Neural progenitor cell (in vitro differentiated cells): Measurements from ENCODE around the gene PIWIL1. TPM values are rescaled to one million over a fixed set of nuclear protein-coding genes. Genes with fewer than 3 reads are reported as not detected.

ENCODE experiments used
- DNase-seq: peaks from one replicate; pipeline ENCODE4 v3.0.0-alpha.2; 2016; ENCODE audit warnings: low spot score
- H2AFZ ChIP-seq: fragments of 200-600 bp; sonication (generic); replicated peaks from 2 replicates; pipeline ENCODE4 v1.6.1; 2016; ENCODE audit warnings: antibody characterized with exemption
- H3F3A ChIP-seq: fragments of 200-600 bp; sonication (generic); 2 replicates; pipeline ENCODE4 v1.6.1; 2016; ENCODE audit warnings: antibody characterized with exemption, low read depth
- H3K27ac ChIP-seq: fragments of 200-600 bp; sonication (generic); 2 replicates; pipeline ENCODE4 v1.5.1; 2016; ENCODE audit warnings: mild to moderate bottlenecking
- H3K27me3 ChIP-seq: fragments of 200-600 bp; sonication (generic); 2 replicates; pipeline ENCODE4 v1.6.1; 2016; ENCODE audit warnings: mild to moderate bottlenecking, moderate library complexity
- H3K36me3 ChIP-seq: fragments of 200-600 bp; sonication (generic); 2 replicates; pipeline ENCODE4 v1.5.1; 2016
- H3K4me1 ChIP-seq: fragments of 200-600 bp; sonication (generic); 2 replicates; pipeline ENCODE4 v1.6.1; 2016; ENCODE audit warnings: mixed run types
- H3K4me2 ChIP-seq: fragments of 200-600 bp; sonication (generic); 2 replicates; pipeline ENCODE4 v1.6.1; 2016
- H3K4me3 ChIP-seq: fragments of 200-600 bp; sonication (generic); 2 replicates; pipeline ENCODE4 v1.5.1; 2016
- H3K79me2 ChIP-seq: fragments of 200-600 bp; sonication (generic); 2 replicates; pipeline ENCODE4 v1.6.1; 2016; ENCODE audit warnings: low read depth
- H3K9ac ChIP-seq: fragments of 200-600 bp; sonication (generic); 2 replicates; pipeline ENCODE4 v1.6.1; 2016
- H3K9me3 ChIP-seq: fragments of 200-600 bp; sonication (generic); 2 replicates; pipeline ENCODE4 v1.5.1; 2016; ENCODE audit warnings: low read depth
- H4K20me1 ChIP-seq: fragments of 200-600 bp; sonication (generic); 2 replicates; pipeline ENCODE4 v1.6.1; 2016; ENCODE audit warnings: low read depth
- H3K27ac Mint-ChIP-seq: 3 replicates; pipeline ENCODE4 v1.8.0; 2021; ENCODE audit warnings: mixed read lengths
- H3K27me3 Mint-ChIP-seq: 2 replicates; pipeline ENCODE4 v1.8.0; 2022; ENCODE audit warnings: low read depth, mild to moderate bottlenecking, inconsistent platforms, moderate library complexity, mixed read lengths; ENCODE audit not compliant: insufficient read depth
- H3K36me3 Mint-ChIP-seq: 3 replicates; pipeline ENCODE4 v1.8.0; 2021; ENCODE audit warnings: mixed read lengths
- H3K4me1 Mint-ChIP-seq: 3 replicates; pipeline ENCODE4 v1.8.0; 2021; ENCODE audit warnings: mixed read lengths
- H3K4me3 Mint-ChIP-seq: 3 replicates; pipeline ENCODE4 v1.8.0; 2021; ENCODE audit warnings: mild to moderate bottlenecking, moderate library complexity, mixed read lengths
- H3K9me3 Mint-ChIP-seq: 3 replicates; pipeline ENCODE4 v1.8.0; 2020; ENCODE audit warnings: mixed read lengths
- EZH2 ChIP-seq: fragments of 200-600 bp; sonication (generic); IDR thresholded peaks from 2 replicates; pipeline ENCODE4 v1.6.1; 2017; ENCODE audit warnings: antibody characterized with exemption, mild to moderate bottlenecking, moderate library complexity
- EZH2phosphoT487 ChIP-seq: fragments of 200-600 bp; sonication (generic); IDR thresholded peaks from 2 replicates; pipeline ENCODE4 v1.6.1; 2017; ENCODE audit warnings: antibody characterized with exemption
- total RNA-seq: library from RNA; depleted of rRNA; stranded (reverse); fragments of >200 nt; gene quantifications from 2 replicates; pipeline ENCODE4 v1.2.3, GENCODE V29; 2015; ENCODE audit warnings: low replicate concordance
- TF ChIP-seq, protein P1 (sequence below): fragments of 200-600 bp; sonication (generic); IDR thresholded peaks from 2 replicates; pipeline ENCODE4 v1.5.1; 2017; ENCODE audit warnings: antibody characterized with exemption, mild to moderate bottlenecking

The PIWIL1 gene
- total RNA-seq, 1 donor from 2014 or later, result not detected

- TF ChIP-seq, protein P1, sequence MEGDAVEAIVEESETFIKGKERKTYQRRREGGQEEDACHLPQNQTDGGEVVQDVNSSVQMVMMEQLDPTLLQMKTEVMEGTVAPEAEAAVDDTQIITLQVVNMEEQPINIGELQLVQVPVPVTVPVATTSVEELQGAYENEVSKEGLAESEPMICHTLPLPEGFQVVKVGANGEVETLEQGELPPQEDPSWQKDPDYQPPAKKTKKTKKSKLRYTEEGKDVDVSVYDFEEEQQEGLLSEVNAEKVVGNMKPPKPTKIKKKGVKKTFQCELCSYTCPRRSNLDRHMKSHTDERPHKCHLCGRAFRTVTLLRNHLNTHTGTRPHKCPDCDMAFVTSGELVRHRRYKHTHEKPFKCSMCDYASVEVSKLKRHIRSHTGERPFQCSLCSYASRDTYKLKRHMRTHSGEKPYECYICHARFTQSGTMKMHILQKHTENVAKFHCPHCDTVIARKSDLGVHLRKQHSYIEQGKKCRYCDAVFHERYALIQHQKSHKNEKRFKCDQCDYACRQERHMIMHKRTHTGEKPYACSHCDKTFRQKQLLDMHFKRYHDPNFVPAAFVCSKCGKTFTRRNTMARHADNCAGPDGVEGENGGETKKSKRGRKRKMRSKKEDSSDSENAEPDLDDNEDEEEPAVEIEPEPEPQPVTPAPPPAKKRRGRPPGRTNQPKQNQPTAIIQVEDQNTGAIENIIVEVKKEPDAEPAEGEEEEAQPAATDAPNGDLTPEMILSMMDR, result no peak
- TF ChIP-seq EZH2phosphoT487 (no peak), EZH2 (no peak)
Observed at GRCh38 chr12:130405332-130405731, 67.6 kb downstream of the PIWIL1 start.

GRCh38 chr12:130412384-130412783 lies 74.7 kb downstream of the PIWIL1 start:
- H3K4me3 ChIP-seq, result no peak overlapping the region
- H3K4me3 Mint-ChIP-seq, result no peak overlapping the region
- no peaks in the 10 kb centered on the region for H3K9me3 Mint-ChIP-seq
- H3K27ac ChIP-seq, result no peak overlapping the region
- peaks cover 7% of the 10 kb centered on the region for H3K27me3 ChIP-seq
- no peaks in the 10 kb centered on the region for H3K79me2 ChIP-seq
- peaks cover under 1% of the 10 kb centered on the region for H3K36me3 Mint-ChIP-seq
- H3K4me1 Mint-ChIP-seq, result peaks cover 6% of the 10 kb centered on the region
- no peak overlapping the region for H2AFZ ChIP-seq
- no peaks in the 10 kb centered on the region for H3K9me3 ChIP-seq
- H3K27me3 Mint-ChIP-seq, result no peaks in the 10 kb centered on the region
- TF ChIP-seq, protein P1, result no peak
- TF ChIP-seq EZH2 (no peak), EZH2phosphoT487 (no peak)
- H3K9ac ChIP-seq, result no peak overlapping the region
- no peak for DNase-seq
- no peak overlapping the region for H3K4me2 ChIP-seq
- no peaks in the 10 kb centered on the region for H4K20me1 ChIP-seq
- no peak overlapping the region for H3K27ac Mint-ChIP-seq
- H3K36me3 ChIP-seq, result no peaks in the 10 kb centered on the region
- no peaks in the 10 kb centered on the region for H3F3A ChIP-seq
- H3K4me1 ChIP-seq, result no peaks in the 10 kb centered on the region

More at GRCh38 chr12:130405332-130405731, 67.6 kb downstream of the PIWIL1 start:
- H4K20me1 ChIP-seq, result no peaks in the 10 kb centered on the region
- Mint-ChIP-seq H3K36me3 (peaks cover 4% of the 10 kb centered on the region), H3K27ac (no peak overlapping the region), H3K4me3 (no peak overlapping the region), H3K9me3 (no peaks in the 10 kb centered on the region), H3K27me3 (peaks cover 2% of the 10 kb centered on the region), H3K4me1 (peaks cover 10% of the 10 kb centered on the region)
- H3K79me2 ChIP-seq, result no peaks in the 10 kb centered on the region
- peaks cover 2% of the 10 kb centered on the region for H3K4me1 ChIP-seq
- H3K4me3 ChIP-seq, result no peak overlapping the region
- H3K4me2 ChIP-seq, result no peak overlapping the region
- no peak overlapping the region for H2AFZ ChIP-seq
- H3K27ac ChIP-seq, result no peak overlapping the region
- no peak overlapping the region for H3K9ac ChIP-seq
- H3K27me3 ChIP-seq, result no peaks in the 10 kb centered on the region
- H3K36me3 ChIP-seq, result no peaks in the 10 kb centered on the region
- no peak for DNase-seq
- no peaks in the 10 kb centered on the region for H3K9me3 ChIP-seq
- no peaks in the 10 kb centered on the region for H3F3A ChIP-seq

GRCh38 chr12:130413909-130414308 lies 76.2 kb downstream of the PIWIL1 start:
- Mint-ChIP-seq H3K4me3 (no peak overlapping the region), H3K4me1 (peaks cover 6% of the 10 kb centered on the region), H3K36me3 (no peaks in the 10 kb centered on the region), H3K27ac (no peak overlapping the region), H3K9me3 (no peaks in the 10 kb centered on the region), H3K27me3 (no peaks in the 10 kb centered on the region)
- Histone ChIP-seq H3K9ac (no peak overlapping the region), H3K9me3 (no peaks in the 10 kb centered on the region), H3K79me2 (no peaks in the 10 kb centered on the region), H3K4me2 (no peak overlapping the region), H3K4me1 (no peaks in the 10 kb centered on the region), H3K4me3 (no peak overlapping the region), H3K36me3 (no peaks in the 10 kb centered on the region), H2AFZ (no peak overlapping the region), H4K20me1 (no peaks in the 10 kb centered on the region), H3K27ac (no peak overlapping the region), H3F3A (no peaks in the 10 kb centered on the region), H3K27me3 (peaks cover 7% of the 10 kb centered on the region)
- DNase-seq, result no peak
- TF ChIP-seq, protein P1, result no peak
- no peak for TF ChIP-seq EZH2phosphoT487
- no peak for TF ChIP-seq EZH2
